PC-3 (cell line): Measurements from ENCODE around the gene ADAMTS1. TPM values are rescaled to one million over a fixed set of nuclear protein-coding genes. Genes with fewer than 3 reads are reported as not detected.

Experiments used
- ATAC-seq: fragments of 200-7000 bp; cut with Tn5 transposase; 2 replicates; pipeline ENCODE4 v1.9.1; 2020; ENCODE audit warnings: mild to moderate bottlenecking, moderate library complexity
- BruUV-seq: library from RNA; stranded (reverse); fragments of 400-500 nt; replicated peaks from 2 replicates; lab custom pipeline; 2021; lab: Mats Ljungman, UMichigan
- CTCF ChIA-PET: fragments of 300-600 bp; sonication (Branson Sonifier 250); formaldehyde crosslinking; loops from one replicate; lab custom pipeline; 2022; ENCODE audit warnings: antibody characterized with exemption; lab: Charles Lee
- POLR2A ChIA-PET: fragments of 300-600 bp; sonication (Branson Sonifier 250); formaldehyde crosslinking; loops from one replicate; lab custom pipeline; 2022; ENCODE audit warnings: antibody characterized with exemption; ENCODE audit not compliant: unreplicated experiment; lab: Charles Lee
- DNase-seq: peaks from one replicate; pipeline ENCODE4 v3.0.0-alpha.2; 2015
- H2AFZ ChIP-seq: fragments of 300-600 bp; sonication (generic); 2 replicates; pipeline ENCODE4 v1.6.0; 2016; ENCODE audit warnings: antibody characterized with exemption, low read length
- H3F3A ChIP-seq: fragments of 300-600 bp; sonication (generic); one replicate; pipeline ENCODE4 v1.6.0; 2017; ENCODE audit warnings: antibody characterized with exemption, low read length, control low read depth, mild to moderate bottlenecking; ENCODE audit not compliant: unreplicated experiment
- H3K27ac ChIP-seq: fragments of 300-600 bp; sonication (generic); 2 replicates; pipeline ENCODE4 v1.5.1; 2016; ENCODE audit warnings: mild to moderate bottlenecking, low read length
- H3K27me3 ChIP-seq: fragments of 300-600 bp; sonication (generic); 2 replicates; pipeline ENCODE4 v1.6.1; 2016; ENCODE audit warnings: low read length, mixed read lengths
- H3K36me3 ChIP-seq: fragments of 300-600 bp; sonication (generic); 2 replicates; pipeline ENCODE4 v1.6.1; 2016; ENCODE audit warnings: low read depth, mixed run types, low read length, mixed read lengths
- H3K4me1 ChIP-seq: fragments of 300-600 bp; sonication (generic); 2 replicates; pipeline ENCODE4 v1.5.1; 2016; ENCODE audit warnings: low read length; ENCODE audit not compliant: insufficient read depth
- H3K4me2 ChIP-seq: fragments of 300-600 bp; sonication (generic); 2 replicates; pipeline ENCODE4 v1.6.0; 2016; ENCODE audit warnings: low read length
- H3K4me3 ChIP-seq: fragments of 300-600 bp; sonication (generic); 2 replicates; pipeline ENCODE4 v1.5.1; 2016; ENCODE audit warnings: mild to moderate bottlenecking, low read length, mixed read lengths
- H3K79me2 ChIP-seq: fragments of 300-600 bp; sonication (generic); 2 replicates; pipeline ENCODE4 v1.6.1; 2017; ENCODE audit warnings: low read length, mixed read lengths
- H3K9ac ChIP-seq: fragments of 300-600 bp; sonication (generic); 2 replicates; pipeline ENCODE4 v1.6.0; 2016; ENCODE audit warnings: mild to moderate bottlenecking, low read length
- H3K9me2 ChIP-seq: fragments of 300-600 bp; sonication (generic); replicated peaks from 2 replicates; pipeline ENCODE4 v1.6.1; 2016; ENCODE audit warnings: mixed run types, low read length, mixed read lengths
- H3K9me3 ChIP-seq: fragments of 300-600 bp; sonication (generic); 2 replicates; pipeline ENCODE4 v1.6.1; 2016; ENCODE audit warnings: low read length, mixed read lengths
- H4K20me1 ChIP-seq: fragments of 300-600 bp; sonication (generic); 2 replicates; pipeline ENCODE4 v1.6.1; 2016; ENCODE audit warnings: low read length, mixed read lengths
- CTCF ChIP-seq: fragments of 300-600 bp; sonication (generic); conservative IDR thresholded peaks from 2 replicates; pipeline ENCODE4 v1.5.1; 2017; ENCODE audit warnings: antibody characterized with exemption, low read depth, mild to moderate bottlenecking, low read length
- EZH2 ChIP-seq: fragments of 300-600 bp; sonication (generic); IDR thresholded peaks from one replicate; pipeline ENCODE4 v1.6.1; 2017; ENCODE audit warnings: antibody characterized with exemption, mild to moderate bottlenecking, low read length; ENCODE audit not compliant: unreplicated experiment
- EZH2phosphoT487 ChIP-seq: fragments of 300-600 bp; sonication (generic); IDR thresholded peaks from 2 replicates; pipeline ENCODE4 v1.6.1; 2018; ENCODE audit warnings: mild to moderate bottlenecking, antibody characterized with exemption, low read length, borderline replicate concordance
- intact Hi-C: fragments of 100-400 bp; cut with micrococcal nuclease; formaldehyde crosslinking; loops from 2 replicates; pipeline ENCODE4 v1.9.0; 2023
- total RNA-seq: library from RNA; depleted of rRNA; stranded (reverse); fragments of >200 nt; gene quantifications from 2 replicates; pipeline ENCODE4 v1.2.3, GENCODE V29; 2014

The ADAMTS1 gene
- total RNA-seq, 1 experiment from 2014 or later = 12.9 TPM

- no peak overlapping the region for H3K4me2 ChIP-seq
- no TSS peak for BruUV-seq
- ChIA-PET POLR2A (no interaction called here), CTCF (interaction anchor here (1.1 kb wide), 1 partner anchor 18 kb away, joined by 5 read pairs; no protein-coding TSS in a partner anchor)
- H3F3A ChIP-seq = no peaks in the 10 kb centered on the region
- H3K27ac ChIP-seq = no peak overlapping the region
- intact Hi-C loops = no loop called here
- TF ChIP-seq EZH2phosphoT487 (no peak), CTCF (no peak), EZH2 (no peak)
- H4K20me1 ChIP-seq = no peaks in the 10 kb centered on the region
- ATAC-seq (no peak), DNase-seq (no peak)
- H3K9me2 ChIP-seq = no peaks in the 10 kb centered on the region
- H3K4me1 ChIP-seq = peaks cover 15% of the 10 kb centered on the region; the same call in 1 of the 2 replicates
- H3K79me2 ChIP-seq = no peaks in the 10 kb centered on the region
- H3K9me3 ChIP-seq = no peaks in the 10 kb centered on the region
- H3K4me3 ChIP-seq = no peak overlapping the region
- H3K9ac ChIP-seq = no peak overlapping the region
- no peak overlapping the region for H2AFZ ChIP-seq
- no peaks in the 10 kb centered on the region for H3K27me3 ChIP-seq
- peaks cover 18% of the 10 kb centered on the region for H3K36me3 ChIP-seq
These were observed 11.7 kb downstream of the ADAMTS1 start for GRCh38 chr21:26833460-26833939.

GRCh38 chr21:26833011-26833410 lies 12.2 kb downstream of the ADAMTS1 start:
- Histone ChIP-seq H3K4me2 (no peak overlapping the region), H3K79me2 (no peaks in the 10 kb centered on the region), H3K36me3 (peaks cover 16% of the 10 kb centered on the region), H3K27me3 (no peaks in the 10 kb centered on the region), H3K27ac (no peak overlapping the region), H3F3A (no peaks in the 10 kb centered on the region), H3K9me2 (no peaks in the 10 kb centered on the region), H3K4me3 (no peak overlapping the region), H3K9me3 (no peaks in the 10 kb centered on the region), H3K4me1 (peaks cover 15% of the 10 kb centered on the region; the same call in 1 of the 2 replicates), H4K20me1 (no peaks in the 10 kb centered on the region), H2AFZ (no peak overlapping the region), H3K9ac (no peak overlapping the region)
- DNase-seq (no peak), ATAC-seq (no peak)
- ChIA-PET CTCF (no interaction called here), POLR2A (no interaction called here)
- intact Hi-C loops = no loop called here
- TF ChIP-seq EZH2phosphoT487 = no peak
- TF ChIP-seq CTCF = no peak
- TF ChIP-seq EZH2 = no peak
- BruUV-seq = no TSS peak

- Histone ChIP-seq H3K79me2 (no peaks in the 10 kb centered on the region), H3K9me3 (no peaks in the 10 kb centered on the region), H3K9me2 (no peaks in the 10 kb centered on the region), H3K36me3 (peaks cover 12% of the 10 kb centered on the region), H3K4me3 (no peak overlapping the region), H3K9ac (no peak overlapping the region), H3K4me1 (peaks cover 15% of the 10 kb centered on the region; the same call in 1 of the 2 replicates), H3K27me3 (no peaks in the 10 kb centered on the region), H4K20me1 (no peaks in the 10 kb centered on the region), H2AFZ (no peak overlapping the region), H3K27ac (no peak overlapping the region), H3F3A (no peaks in the 10 kb centered on the region), H3K4me2 (no peak overlapping the region)
- BruUV-seq = no TSS peak
- no peak for DNase-seq
- intact Hi-C loops = no loop called here
- no peak for ATAC-seq
- POLR2A ChIA-PET = no interaction called here
- TF ChIP-seq EZH2 = no peak
- no peak for TF ChIP-seq CTCF
- TF ChIP-seq EZH2phosphoT487 = no peak
- CTCF ChIA-PET = no interaction called here
These were observed 12.7 kb downstream of the ADAMTS1 start for GRCh38 chr21:26832546-26832945.
